Cardiac fibroblast (primary cell): Measurements from ENCODE around the gene TMED8.
A peak's percentile ranks its signal among the peaks of the same experiment; 100 is the strongest.
"Not testable (repeated sequence)": the region's sequence is repeated elsewhere in the genome, so short reads cannot be mapped to it uniquely, and the experiment has no call there.

Experiments used
- DNase-seq, 2 donors: peaks; one replicate each; pipeline versions ENCODE4 v3.0.0 to v3.0.0-alpha.2; 2010; ENCODE audit warnings: low read depth in 2 of 2
- H3K4me3 ChIP-seq, 2 donors: replicated peaks in 1 of 2; 1 replicate in 1 of 2; 2 replicates in 1 of 2; pipeline ENCODE4 v1.5.1; 2011; ENCODE audit warnings: low read depth in 2 of 2, low read length in 2 of 2, mild to moderate bottlenecking in 2 of 2, moderate library complexity in 1 of 2
- TF ChIP-seq, protein P1 (sequence below): IDR thresholded peaks from one replicate; pipeline ENCODE4 v1.5.1; 2011; ENCODE audit warnings: low read depth, mild to moderate bottlenecking, low read length, inconsistent platforms

The TMED8 gene, protein sequence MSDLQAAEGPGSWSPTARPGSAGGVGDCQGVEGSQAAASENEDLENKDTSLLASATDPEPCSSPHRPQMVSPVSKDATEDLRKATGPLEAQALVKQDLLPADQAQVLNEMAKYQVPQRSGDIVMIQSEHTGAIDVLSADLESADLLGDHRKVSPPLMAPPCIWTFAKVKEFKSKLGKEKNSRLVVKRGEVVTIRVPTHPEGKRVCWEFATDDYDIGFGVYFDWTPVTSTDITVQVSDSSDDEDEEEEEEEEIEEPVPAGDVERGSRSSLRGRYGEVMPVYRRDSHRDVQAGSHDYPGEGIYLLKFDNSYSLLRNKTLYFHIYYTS

DNA sequence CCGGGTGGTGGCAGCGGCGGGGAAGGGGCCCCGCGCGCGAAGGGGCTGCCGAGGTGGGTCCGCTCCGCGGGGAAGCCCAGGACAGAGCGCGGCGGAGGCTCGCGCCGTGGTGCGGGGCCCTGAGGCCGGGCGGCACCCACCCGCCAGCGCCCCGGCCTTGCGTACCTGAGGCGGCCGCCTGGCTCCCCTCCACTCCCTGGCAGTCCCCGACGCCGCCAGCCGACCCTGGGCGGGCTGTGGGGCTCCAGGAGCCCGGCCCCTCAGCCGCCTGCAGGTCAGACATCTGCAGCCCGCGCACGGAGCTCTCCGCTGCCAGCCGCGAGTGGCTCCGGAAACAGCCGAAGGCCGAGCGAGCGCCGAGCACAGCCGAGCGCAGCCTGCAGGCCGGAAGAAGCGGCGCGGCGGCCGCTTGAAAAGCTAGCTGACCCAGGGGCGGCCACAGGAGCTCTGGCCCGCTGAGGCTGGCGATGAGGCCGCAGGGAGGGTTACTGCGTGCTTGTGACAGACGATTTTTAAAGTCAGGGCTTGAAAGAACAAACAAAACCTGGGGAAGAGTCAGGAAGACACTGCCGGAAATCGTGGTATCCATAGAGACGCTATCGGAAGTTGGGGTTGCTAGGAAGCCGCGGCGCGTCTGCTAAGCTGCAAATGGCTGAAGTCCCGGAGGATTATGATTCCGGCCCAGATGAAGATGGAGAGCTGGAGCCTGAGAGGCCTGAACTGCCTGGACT lies at the start of gene TMED8, which contains the start of gene SAMD15:
TMED8 (minus strand) TSS at position 324 of the 731 bp plus-strand sequence; CDS start at position 283, 41 bp downstream.
SAMD15 (plus strand) TSS at position 609 of the 731 bp plus-strand sequence; CDS start at position 649, 40 bp downstream.
- DNase-seq: peak; percentile 86 to 90
- TF ChIP-seq, protein P1, sequence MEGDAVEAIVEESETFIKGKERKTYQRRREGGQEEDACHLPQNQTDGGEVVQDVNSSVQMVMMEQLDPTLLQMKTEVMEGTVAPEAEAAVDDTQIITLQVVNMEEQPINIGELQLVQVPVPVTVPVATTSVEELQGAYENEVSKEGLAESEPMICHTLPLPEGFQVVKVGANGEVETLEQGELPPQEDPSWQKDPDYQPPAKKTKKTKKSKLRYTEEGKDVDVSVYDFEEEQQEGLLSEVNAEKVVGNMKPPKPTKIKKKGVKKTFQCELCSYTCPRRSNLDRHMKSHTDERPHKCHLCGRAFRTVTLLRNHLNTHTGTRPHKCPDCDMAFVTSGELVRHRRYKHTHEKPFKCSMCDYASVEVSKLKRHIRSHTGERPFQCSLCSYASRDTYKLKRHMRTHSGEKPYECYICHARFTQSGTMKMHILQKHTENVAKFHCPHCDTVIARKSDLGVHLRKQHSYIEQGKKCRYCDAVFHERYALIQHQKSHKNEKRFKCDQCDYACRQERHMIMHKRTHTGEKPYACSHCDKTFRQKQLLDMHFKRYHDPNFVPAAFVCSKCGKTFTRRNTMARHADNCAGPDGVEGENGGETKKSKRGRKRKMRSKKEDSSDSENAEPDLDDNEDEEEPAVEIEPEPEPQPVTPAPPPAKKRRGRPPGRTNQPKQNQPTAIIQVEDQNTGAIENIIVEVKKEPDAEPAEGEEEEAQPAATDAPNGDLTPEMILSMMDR: peak; percentile 14
- H3K4me3 ChIP-seq: peak within 1 kb of the TSS; percentile 70 to 86

DNA sequence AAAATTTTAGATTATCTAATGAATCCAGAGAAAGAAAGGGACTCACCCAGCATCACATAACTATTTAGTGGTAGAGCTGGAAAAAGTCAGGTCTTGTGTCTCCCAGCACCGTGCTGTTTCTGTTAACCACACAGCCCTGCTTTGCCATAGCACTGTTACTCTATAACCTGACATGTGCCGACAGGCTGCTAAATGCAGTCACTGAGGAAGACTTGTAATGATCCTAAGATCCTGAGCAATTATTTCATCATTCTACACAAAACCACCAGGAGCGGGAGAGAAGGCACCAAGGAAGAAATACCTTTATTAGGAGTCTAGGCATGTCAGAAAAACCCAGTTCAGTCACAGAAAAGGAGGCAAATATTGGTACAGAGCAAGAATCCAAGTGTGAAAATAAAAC lies 49.5 kb upstream of the TMED8 start:
- TF ChIP-seq, protein P1: no peak
- DNase-seq: no peak
- H3K4me3 ChIP-seq: no peak overlapping the region

DNA sequence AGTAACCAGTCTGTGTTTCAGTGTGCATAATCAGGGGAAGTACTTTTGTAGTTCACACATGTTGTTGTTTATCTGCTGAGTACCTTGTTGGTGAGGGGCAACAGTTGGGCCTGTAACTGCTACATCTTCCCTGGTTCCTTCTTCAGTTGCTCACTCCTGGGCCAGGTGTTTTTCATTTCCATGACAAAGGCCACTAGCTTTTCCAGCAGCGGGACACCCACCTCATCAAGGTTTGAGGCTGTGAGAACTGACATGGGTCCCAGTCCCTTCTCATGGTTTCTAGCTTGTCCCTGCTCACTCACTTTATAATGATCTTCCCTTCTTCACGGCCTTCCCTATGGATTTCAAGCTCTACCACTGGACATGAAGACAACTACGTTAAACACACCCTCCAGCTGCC lies 48.0 kb upstream of the TMED8 start:
- DNase-seq: no peak
- H3K4me3 ChIP-seq: no peak overlapping the region
- TF ChIP-seq, protein P1: no peak

DNA sequence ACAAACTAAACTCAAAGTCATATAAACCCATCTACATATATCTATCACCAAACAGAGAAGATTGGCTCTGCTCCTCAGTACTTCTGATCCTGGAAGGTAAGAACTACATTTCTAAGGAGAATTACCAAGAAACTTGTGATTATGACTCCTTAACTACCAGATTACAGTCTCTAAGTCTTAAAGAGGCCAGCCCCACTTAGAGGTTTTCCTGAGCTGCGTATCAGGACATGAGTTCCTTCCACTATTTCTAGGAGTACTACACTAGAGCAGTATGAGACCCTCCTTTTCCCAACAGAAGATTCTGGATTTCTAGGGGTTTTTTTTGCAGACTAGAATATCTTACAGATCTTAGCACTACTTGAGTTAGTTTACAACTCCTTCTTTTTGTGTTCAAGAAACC lies 46.5 kb upstream of the TMED8 start, which contains the start of gene NOXRED1:
NOXRED1 (minus strand) TSS at position 101 of the 400 bp plus-strand sequence. CDS start 634 bp downstream, outside the sequence.
- DNase-seq: no peak
- TF ChIP-seq, protein P1: no peak
- no peak within 1 kb of the TSS for H3K4me3 ChIP-seq

DNA sequence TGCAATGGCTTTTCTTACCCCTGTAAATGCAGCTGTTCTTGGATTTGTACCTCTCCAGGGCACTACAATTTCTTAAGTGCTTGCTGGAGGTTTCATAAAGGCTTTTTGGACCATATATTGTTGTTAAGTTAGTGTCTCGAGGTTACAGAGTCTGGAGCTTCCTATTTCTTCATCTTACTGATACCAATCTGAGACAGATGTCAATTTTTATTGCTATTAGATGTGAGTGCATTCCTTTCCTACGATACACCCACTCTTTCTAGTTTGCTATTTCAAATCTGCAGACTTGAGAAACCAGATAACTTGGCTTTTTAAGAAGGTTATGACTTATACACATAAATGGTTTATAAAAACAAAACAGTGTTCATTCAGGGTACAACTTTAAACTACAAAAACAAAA lies 44.3 kb upstream of the TMED8 start:
- TF ChIP-seq, protein P1: no peak
- DNase-seq: peak; percentile 5 to 7
- no peak overlapping the region for H3K4me3 ChIP-seq

DNA sequence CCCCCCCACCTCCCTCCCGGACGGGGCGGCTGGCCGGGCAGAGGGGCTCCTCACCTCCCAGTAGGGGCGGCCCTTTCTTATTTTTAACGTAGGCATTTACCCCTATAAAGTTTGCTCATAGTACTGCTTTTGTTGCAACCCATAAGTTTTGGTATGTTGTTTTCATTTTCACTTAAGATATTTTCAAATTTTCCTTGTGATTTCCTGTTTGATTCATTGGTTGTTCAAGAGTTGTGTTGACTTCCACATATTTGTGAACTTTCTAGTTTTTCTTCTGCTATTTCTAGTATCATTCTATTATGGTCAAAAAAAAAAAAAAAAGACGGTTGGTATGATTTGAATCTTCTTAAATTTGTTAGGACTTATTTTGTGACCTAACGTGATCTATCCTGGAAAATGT lies 39.9 kb upstream of the TMED8 start:
- no peak overlapping the region for H3K4me3 ChIP-seq
- TF ChIP-seq, protein P1: no peak
- no peak for DNase-seq

DNA sequence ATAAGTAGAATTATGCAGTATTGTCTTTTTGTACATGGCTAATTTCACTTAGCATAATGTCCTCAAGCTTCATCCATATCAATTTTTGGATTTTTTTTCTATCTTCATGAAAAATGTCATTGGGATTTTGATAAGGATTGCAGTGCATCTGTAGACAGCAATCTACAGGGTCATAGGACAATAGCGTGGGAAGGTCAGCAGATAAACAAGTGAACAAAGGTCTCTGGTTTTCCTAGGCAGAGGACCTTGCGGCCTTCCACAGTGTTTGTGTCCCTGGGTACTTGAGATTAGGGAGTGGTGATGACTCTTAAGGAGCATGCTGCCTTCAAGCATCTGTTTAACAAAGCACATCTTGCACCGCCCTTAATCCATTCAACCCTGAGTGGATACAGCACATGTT lies 39.2 kb upstream of the TMED8 start:
- DNase-seq, H3K4me3 ChIP-seq: not testable (repeated sequence)

DNA sequence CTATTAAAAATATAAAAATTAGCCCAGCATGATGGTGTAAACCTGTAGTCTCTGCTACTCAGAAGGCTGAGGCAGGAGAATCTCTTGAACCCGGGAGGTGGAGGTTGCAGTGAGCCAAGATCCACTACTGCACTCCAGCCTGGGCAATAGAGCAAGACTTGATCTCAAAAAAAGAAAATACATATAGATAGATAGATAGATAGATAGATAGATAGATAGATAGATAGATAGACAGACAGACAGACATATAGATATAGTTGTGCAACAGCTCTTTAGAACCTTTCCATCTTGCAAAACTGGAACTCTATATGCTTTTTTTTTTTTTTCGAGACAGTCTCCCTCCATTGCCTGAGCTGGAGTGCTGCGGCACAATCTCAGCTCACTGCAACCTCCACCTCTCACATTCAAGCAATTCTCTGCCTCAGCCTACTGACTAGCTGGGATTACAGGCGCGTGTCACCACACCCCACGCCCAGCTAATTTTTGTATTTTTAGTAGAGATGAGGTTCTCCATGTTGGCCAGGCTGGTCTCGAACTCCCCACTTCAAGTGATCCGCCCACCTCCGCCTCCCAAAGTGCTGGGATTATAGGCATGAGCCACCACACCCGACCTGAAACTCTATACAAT lies 38.6 kb upstream of the TMED8 start:
- not testable (repeated sequence) for DNase-seq, H3K4me3 ChIP-seq
